CD4-positive, alpha-beta T cell treated with Interleukin-1 beta for 1 hour (primary cell): Measurements from ENCODE around the gene TMEM212.

Experiments
- DNase-seq, 2 donors: peaks; one replicate each; pipeline ENCODE4 v3.0.0-alpha.2; 2020 to 2022

Gene TMEM212

DNA sequence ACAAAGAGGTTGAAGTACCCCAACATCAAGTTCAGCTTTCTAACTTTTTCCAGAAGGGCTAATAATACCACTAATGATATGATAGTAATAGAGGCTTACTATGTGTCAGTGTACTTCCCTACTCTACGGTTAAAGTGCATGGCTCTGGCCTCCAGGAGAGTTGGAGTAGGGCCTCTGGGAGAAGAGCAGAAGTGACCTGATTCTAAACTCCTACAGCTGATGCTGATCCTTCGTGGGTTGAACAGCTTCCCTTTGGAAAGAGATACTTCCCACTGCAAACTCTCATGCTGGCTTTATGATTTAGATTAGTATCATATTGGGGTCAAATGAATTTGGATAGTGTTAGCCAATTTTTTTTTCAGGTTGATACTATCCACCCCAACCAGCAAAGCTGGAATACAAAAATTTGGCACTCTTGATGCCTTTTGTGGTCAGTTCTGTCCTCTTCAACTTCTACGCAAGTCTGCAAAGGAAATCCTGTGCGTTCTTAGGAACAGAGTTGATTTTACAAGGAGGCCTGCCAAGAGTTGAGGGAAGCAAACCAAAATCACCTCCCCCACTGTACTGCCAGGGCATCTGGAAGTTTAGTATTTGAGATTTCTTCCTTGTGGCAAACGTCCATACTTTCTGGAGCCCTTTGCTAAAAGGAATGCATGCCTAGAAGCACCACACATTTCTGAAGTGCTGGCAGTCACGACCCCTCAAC, 17.8 kb downstream of the TMEM212 start:
- no peak for DNase-seq

DNA sequence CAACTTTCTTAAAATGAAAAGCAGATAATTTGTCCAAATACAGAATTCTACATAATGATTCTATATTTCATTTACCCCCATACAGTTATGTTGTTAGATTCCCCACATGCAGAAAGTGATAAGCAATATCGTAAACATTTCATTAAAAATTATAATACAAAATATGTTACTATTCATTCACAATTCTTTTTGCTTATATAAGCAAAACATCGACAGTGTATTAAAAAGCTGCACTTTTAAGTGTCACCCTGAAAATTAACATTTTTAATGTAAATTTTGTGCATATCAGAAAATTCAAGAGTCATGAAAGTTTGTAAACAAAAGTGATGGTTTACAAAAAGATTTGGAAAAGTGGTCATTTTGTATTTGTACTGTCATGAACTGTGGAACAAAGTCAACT, 19.2 kb downstream of the TMEM212 start:
- no peak for DNase-seq

DNA sequence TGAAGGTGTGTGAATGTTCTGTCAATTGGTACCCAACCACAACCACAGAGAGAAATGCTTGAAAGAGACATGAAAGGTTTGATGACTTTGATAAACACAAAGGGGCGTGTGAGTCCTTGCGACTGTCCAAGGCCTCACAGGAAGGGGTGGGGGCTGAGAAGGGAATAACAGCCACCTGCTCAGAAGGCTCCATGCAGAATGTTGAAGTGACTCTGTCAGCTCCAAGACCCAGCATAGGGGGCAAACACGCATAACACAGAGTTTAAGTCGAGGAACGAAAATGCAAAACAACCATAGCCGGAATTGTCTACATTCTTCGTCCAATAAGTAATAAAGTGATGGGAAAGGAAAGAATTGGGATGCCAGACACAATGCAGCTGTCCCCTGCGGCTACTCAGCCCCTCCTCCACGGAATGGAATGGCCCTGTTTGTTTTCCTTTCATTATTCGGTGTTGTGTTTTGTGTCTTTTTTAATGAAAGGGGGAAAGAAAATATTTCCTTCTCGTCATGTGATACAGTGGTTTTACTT, 19.9 kb downstream of the TMEM212 start:
- no peak for DNase-seq

DNA sequence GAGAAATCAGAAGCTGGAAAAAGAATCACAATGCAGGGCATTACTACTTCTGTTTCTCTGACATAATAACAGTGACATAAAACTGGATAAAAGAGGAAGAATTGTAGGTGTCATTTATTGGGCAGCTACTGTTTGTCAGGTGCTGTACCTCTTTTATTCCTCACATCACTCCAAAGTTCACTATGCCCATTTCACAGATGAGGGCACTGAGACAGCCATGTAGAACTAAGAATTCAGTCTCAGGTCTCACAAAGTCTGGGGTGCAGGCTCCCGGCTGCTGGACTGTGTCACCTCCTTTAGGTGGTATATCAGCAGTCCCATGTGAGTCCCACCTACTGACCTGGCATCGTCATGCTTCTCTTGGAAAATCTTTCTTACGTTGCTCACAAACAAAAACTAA, 20.8 kb downstream of the TMEM212 start:
- DNase-seq, result no peak

DNA sequence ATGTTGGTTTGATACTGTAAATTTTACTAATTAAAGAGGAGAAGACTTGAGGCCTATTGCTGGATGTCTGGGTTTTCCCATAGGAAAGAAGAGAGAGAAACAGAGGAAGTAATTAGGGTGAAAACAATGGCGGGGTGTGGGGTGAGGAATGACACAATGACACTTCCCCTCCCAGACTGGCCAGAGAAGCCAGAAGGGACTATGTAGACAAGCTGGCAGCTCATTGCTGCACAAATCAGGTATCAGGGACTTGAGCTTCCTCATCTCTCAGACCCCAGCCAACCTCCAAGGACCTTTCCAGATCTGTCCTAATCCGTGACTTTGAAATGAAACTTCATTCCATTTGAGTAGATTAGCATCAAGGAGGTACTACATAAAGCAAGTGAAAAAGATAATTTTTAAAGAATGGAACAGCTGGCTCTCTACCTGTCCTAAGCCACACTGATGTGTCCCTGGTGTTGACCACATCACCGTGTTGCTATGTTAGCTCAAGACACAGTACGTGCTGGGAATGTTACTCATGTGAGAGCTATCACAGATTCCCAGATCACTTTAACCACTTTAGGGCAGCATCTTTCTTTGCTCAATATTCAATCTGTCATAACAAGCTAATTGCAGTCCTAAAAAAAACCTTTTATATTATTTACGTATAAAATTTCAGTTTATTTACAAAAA, 22.2 kb downstream of the TMEM212 start:
- no peak for DNase-seq

DNA sequence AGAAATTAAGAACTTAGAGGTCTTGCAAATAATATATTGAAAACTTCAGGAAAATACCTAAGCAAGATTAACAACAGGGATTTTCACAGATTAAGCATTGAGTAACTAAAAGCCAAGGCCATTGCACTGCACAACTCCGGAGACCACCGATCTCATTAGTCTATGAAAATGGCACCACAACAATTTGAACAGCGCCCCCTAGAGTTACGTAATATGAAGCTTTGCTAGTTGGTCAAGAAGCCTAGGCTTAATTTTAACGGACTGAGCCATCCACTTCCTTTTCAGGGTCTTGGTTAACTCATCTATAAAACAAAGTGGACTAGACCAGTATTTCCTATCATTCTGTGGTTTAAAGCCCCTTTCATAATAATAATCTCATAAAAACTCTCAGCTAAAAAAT, 24.8 kb downstream of the TMEM212 start:
- DNase-seq, result no peak

DNA sequence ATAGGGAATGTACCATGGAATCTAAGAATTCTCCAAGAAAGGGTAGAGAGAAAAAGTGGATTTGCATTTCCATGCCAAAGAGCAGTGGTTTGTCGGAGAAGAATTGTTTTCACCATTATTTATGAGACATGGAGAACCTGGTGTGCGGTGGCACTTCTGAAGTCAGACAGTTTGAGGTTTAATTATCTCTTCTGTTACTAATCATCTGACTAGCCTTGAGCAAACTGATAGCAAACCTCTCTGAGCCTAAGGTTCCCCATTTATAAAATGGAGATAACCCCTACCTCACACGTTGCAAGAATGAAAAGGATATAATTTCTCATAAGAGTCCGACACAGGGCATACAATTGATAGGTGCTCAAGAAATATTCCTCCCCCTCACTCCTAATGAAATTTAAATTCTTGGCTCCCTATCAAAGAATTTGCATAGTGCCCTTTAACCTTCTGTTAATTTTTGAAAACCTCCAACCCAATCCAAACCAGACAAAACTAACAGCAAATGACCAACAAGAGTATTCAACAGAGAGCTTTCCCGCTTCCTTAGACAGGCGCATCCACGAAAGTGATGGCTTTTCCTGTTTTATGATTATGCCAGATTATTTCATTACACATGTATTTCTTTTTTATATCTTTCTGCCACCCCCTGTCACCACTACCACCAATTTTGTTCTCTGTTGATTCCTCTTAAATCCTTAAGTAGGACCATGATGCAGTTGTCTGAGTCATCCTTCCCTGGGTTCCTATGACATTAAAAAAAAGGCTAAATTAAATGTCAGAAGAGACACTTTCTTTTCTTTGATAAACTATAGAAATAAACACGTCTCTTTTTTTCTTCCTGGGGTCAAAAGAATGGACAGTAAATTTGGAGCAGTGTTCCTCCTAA, 28.5 kb downstream of the TMEM212 start:
- DNase-seq, result no peak

DNA sequence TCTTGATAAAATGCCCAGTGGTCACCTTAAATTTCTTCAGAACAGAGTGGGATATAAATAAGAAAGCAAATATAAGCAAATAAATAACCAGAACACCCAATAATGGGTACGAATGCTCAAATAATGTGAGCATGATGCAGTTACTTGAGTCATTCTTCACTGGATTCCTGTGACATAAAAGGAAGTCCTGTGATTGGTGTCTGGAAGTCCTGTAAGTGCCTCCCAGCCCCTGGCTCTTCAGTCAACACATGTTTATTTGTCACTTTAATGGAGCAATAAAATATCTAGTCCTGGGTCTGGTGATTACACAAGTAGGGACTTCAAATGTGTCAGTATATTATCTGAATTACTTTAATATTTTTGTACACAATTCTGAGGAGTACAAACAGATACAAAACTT, 30.4 kb downstream of the TMEM212 start:
- DNase-seq, result no peak

DNA sequence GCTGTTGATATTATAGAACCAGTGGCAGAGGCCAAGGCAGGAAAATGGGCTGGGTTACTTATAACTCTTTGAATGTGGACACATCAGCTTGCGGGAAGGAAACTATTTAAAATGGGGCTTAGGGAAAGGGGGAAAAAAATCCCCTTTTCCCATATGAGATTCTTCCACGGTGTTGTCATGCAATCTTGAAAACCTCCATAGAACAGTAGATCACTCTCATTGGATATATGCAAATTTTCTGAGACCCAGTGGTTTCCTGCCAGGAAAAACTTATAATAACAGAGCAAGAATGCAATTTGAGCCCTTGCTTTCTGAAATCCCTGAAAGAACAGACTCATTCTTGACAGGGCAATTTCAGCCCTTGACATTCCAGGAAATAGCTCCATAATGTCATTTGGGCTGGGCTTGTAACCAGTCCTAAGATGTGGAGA, 31.1 kb downstream of the TMEM212 start:
- no peak for DNase-seq

DNA sequence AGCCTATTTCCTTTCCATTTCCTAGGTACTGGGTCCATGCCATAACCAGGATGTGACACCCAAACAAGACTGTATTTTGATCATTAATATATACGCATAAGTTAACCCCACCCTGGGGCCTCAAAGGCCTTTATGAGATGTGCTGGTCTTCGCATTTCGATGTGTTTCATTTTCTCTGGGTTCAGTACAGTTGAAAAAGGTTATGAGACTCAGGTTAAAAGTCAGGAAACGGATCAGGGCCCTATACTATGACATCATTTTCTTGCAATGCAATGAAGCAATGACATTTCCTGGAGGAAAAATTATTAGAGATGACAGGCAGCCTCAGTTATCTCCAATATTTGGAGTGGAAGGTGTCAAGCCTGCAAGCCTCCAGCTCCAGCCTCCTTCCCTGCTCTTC, 31.7 kb downstream of the TMEM212 start:
- DNase-seq, result no peak

DNA sequence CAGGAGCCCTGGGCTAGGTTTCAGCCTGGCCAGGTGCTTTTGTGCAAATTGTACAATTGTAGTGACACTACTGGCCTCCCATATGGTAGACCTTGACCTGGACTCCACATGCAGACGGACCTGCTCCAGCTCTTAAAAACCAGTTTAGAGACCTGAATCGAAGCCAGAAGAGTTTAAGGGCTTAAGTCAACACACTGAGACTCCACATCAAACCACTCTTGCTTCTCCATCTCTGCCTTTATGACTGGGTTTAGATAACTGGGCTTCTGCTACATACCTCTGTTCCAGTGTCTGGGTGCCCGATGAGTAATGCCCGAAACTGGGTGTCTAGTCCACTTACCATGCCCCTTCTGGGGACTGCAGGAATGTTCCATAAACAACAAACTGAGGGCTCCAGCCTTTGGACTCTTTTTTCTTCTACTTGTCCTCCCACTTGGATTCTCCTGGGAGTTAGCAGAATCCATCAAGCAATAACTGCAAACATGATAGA, 32.8 kb downstream of the TMEM212 start:
- DNase-seq, result no peak

DNA sequence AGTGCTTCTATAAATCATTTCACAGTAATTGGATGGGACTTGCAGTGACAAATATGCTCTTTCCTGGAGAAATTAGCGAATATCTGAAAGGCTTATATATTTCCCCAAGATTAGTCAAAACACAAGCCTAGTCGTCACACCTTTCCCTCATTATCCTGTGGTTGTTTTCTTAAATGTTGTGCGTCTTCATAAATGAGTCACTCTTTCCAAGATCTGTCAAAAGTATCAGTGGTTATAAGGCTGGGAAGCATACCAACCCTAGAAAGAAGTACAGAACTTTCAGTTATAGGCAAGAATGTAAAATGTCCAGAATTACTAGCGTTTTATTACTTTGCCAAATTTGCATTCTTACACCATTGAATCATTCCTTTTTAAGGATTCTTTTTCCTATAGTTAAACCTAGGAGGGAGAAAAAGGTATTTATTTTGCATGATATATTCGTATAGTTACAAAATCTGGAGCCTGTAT, 33.6 kb downstream of the TMEM212 start:
- DNase-seq, result no peak

DNA sequence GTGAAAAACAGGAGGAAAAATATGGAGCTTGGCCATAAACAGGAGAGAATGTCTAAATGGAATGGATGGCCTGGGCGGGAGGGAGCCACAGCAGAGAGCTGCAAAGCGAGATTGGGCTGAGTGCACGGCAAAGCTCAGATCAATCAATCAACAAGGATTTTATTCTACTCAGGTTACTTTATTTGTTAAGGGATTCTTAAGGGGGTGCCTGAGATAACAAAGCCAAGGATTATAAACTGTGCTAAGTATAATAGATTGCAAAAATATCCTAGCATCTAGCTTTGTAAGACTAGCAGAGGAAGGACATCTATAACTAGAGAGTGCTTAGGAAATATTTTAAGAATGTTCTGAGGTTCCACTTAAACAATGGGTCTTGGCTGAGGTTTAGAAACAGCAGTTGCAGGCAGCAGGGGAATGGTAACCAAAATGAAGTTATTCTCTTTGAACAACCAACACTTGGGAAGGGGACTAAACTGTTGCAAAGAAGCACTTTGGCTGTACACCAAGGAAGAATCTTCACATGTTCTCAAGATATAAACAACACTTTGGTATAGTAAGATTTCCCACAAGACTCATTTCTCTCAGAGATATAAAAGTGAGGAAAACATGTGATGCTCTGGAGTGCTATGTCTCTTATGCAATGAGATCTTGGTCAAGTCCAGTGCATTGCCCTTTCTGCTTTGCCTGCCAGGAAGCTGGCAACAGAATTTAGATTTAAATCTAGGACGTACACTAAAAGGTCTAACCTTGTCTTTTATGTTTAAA, 35.5 kb downstream of the TMEM212 start:
- no peak for DNase-seq

DNA sequence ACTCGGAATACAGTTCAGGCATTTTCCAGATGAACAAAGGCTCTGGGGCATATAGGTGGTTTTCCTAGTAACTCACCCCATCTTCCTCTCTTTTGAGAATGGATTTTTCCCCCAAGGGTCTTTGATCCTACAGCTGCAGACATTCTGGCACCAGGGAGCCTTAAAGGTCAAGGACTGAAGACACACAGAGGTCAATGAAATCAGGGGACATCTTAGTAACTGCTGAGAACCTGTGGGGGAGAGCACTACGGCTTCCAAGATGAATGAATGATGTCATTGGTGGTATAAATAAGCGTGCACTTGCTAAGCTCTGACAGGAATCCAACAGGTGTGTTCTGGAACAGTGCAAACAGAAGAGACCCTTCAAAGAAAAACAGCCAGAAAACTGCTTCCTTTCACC, 36.3 kb downstream of the TMEM212 start:
- no peak for DNase-seq

DNA sequence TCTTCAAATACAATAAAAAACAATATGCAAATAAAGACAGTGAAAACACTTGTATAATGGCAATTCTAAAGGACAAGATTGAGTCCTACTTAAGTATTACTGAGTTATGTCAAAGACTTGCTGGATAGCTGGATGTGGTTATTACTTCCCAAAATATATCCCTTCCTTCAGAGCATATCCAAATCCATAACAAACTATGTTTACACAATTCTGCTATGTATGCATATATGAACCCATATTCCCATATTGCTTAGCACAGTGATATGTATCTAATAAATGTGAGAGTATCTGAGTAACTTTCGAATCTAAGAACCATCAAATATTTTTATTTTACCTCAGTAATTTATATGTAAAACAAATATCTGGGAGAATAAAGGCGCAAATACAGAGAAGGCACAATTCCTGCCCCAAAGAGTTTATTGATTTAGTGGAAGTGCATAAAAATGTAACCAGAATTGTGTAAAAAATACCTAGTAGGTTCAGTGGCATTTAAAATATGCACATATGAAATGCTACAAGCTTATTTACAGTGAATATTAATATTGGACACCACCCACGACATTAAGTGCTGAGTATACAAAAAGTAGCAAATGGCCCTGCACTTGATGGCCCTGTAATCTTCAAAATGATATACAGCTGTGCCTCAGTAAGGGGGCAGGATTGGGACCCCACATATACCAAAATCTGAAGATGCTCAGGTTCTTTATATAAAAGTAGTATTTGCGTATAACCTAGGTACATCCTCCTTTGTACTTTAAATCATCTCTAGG, 37.1 kb downstream of the TMEM212 start:
- DNase-seq, result no peak

DNA sequence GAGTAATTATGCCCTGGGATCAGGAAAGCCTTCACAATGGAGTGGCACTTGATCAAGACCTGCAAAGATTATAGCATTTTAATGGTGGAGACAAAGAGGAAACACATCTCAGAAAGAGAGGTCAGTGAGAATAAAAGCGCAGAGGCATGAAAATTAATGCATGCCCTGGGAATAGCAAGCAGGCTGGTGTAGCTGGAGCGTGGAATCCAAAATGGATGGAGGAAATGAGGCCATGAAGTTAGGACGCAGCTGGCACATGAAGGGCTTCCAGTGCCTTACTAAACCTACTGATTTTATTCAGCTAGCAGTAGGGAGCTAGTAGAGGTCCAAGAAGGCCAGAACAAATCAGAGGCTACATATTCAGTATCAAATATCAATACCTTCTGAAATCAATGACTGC, 38.1 kb downstream of the TMEM212 start:
- DNase-seq, result no peak

DNA sequence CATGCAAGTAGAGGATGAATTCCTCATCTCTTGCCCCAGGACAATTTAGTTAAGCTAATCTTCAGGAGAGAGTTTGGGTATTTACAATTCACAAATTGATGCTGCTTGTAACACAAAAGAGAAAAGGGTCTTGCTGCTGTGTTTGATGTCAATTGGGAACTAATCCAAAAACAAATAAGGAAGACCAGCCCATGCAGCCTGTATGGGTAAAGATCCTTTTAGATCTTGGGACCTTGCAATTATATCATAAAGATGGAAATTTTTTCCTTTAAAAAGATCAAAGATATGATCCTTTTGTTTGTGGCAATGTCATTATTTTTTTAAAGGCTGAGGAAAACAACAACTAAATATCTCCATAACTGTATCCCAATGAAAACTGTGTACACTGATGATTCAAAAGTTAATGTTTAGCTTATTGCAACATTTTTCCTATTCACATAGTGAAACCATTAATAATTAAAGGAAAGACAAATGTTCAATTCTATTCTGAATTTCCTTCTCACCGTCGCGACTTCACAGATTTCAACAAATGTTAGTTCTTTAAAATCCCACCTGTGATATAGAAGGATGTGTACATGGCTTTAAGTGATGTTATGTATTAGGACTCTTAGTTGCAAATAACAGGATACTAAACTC, 40.2 kb downstream of the TMEM212 start:
- no peak for DNase-seq

DNA sequence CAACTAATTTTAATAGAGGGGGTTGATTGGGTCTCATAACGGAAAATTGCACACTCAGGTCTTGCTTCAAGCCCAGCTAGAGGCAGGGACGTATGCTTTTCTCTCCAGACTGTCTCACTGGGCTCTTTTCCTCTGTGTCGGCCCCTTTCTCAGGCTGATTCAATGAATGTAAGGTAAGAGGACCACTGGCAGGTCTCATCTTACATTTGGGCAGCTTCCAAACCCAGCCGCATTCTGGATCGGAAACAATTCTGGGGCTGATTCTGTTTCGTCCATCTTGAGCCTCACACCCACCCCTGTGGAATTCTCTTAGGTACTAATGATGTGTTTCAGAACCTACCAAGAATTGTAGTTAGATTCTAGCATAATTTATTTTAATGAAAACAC, 40.7 kb downstream of the TMEM212 start:
- no peak for DNase-seq

DNA sequence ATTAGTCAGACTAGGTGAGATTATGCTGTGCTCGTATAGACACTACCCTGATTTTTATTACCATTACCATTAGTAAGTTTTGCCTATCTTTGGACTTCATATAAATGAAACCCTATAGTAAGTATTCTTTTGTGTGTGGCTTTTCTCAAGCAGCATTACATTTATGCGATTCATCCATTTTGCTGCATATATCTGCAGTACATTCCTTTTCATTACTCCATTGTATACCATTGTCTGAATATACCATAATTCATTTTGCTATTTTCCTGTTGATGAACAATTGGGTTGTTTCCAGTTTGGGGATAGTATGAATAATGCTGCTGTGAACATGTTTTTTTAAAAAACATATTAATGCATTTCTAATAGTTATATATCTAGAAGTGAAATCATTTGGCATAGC, 45.3 kb downstream of the TMEM212 start:
- DNase-seq, result no peak

DNA sequence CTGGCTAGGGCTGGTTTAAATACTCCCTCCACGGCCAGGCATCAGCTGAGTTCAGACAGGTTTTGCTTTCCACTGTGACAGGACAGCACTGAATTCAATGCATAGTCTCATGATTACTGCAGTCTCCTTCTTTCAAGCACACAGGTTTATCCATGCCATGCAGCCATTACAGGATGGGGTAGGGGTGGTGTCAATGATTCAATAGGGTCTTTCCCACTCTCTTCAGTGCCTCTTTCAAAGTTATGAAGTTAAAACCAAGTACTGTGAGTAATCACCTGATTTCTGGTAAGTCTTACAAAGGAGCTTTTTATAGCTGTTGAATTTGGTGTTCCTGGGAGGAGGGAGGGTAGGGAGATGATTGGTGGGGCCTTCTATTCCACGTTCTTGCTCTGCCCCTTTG, 47.2 kb downstream of the TMEM212 start:
- no peak for DNase-seq

DNA sequence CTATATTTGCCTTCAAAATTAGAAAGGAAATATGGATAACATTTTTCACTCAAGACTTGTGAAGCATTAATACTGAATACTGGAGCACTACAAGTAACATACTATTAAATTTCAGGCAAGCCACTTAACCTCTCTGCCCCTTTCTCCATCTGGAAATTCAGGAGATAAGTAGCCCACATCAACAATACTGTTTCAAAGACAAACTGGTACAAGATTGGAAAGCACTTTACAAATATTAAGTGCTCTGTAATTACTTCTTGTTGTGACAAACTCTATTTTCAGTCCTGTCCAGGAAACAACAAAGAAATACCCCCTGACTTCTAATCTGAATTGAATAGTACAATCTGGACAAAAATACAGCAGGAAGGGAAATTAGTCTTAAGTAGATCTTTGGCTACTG, 49.3 kb downstream of the TMEM212 start:
- no peak for DNase-seq
